Activated T-helper 9 cell treated with anti-CD3 and anti-CD28 coated beads, Interleukin-2, amount 50 U/mL, for 16 hours (primary cell): Measurements from ENCODE around the gene ATP11B.

Source experiments
- DNase-seq: peaks from one replicate; pipeline ENCODE4 v3.0.0-alpha.2; 2020; ENCODE audit warnings: low read depth

Gene ATP11B

DNA sequence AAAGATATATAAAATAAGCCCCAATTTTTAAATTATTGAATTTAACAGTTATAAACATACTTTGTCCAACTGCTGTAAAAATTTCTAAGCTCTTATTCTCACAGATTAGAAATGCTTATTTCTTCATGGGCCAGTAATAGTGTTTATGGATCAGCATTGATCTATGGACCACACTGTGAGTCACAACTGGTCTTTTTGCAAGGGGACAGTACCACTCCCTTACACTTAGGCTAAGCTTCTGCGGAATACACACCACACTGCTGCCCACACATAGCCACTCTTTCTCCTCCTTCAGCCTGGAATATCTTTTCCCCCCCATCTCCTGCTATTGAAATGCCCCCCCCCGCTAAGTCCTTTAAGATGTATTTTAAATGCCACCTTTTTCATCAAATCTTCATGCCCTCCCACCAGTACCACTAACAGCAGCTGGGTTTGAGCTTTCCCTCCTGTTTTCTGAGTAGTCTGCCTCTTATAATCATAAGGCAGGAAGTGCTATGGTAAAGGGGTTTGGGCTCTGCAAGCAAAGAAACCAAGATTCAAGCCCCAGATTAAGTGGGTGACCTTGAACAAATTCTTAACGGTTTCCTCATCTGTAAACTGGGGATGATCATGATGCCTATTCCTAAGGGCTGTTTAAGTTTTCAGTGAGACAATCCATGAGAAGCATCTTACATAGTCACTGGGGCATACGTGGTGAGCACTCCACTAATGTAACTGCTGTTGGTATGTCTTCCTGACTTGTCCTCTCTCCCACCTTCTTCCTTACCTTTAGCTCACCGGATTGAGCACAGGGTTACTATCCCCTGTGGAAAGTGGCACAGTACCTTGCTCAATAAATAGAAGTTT is 117.9 kb downstream of the ATP11B start:
- no peak for DNase-seq

GRCh38 chr3:182911782-182912111 is 118.4 kb downstream of the ATP11B start:
- no peak for DNase-seq

- no peak for DNase-seq
Observed at GRCh38 chr3:182912474-182912873, 119.2 kb downstream of the ATP11B start.

DNA sequence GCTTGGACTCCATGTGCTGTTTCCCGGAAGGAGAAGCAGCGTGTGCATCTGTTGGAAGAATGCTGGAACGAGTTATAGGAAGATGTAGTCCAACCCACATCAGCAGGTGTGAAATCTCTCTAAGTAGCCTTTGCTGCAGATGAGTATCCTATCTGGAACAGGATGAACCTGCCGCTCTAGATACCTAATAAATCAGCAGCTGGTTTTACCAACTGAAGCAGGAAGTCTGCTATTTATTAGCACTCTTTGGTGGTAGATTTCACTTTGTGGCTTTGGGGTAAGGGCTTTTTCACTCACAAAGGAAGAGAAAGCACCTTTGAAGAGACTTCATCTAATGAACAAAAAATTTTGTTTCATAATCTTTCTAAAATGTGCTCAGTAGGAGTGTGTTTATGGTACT is 120.6 kb downstream of the ATP11B start:
- no peak for DNase-seq

GRCh38 chr3:182914341-182914740 is 121.0 kb downstream of the ATP11B start:
- no peak for DNase-seq

DNA sequence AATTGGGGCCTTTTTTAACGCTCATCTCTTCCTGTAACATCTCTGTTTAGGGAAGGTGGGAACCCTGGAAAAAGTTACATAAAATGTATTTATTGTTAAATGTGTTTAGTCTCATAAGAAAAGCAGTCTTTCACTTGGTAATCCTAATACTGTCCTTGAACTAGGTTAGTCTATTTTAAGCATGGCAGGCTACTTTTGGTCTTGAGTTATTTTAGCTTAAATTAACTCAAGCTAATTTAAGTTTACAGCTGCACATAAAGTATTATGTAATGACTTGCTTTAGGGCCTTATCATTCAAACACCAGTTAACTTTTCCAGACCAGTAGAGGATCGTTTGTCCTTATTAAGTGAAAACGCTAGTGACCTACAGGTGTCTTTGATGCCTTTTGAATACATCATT is 123.8 kb downstream of the ATP11B start:
- DNase-seq: no peak

DNA sequence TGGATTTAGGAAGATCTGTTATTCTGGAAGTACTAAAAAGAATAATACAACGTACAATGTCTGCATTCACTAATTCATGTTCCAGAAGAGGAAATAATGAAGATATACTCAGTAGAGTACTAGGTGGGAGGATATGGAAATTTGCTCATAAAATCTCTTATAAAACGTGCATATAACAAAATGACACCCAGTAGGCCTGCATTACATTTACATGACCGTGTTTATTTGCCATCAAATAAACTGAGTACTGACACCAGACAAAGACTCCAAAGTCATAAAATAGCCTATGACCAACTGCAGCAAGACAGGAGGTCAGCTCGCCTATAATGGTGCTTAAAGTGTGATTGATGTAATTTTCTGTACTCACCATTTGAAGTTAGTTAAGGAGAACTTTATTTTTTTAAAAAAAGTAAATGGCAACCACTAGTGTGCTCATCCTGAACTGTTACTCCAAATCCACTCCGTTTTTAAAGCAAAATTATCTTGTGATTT is 126.6 kb downstream of the ATP11B start:
- no peak for DNase-seq

DNA sequence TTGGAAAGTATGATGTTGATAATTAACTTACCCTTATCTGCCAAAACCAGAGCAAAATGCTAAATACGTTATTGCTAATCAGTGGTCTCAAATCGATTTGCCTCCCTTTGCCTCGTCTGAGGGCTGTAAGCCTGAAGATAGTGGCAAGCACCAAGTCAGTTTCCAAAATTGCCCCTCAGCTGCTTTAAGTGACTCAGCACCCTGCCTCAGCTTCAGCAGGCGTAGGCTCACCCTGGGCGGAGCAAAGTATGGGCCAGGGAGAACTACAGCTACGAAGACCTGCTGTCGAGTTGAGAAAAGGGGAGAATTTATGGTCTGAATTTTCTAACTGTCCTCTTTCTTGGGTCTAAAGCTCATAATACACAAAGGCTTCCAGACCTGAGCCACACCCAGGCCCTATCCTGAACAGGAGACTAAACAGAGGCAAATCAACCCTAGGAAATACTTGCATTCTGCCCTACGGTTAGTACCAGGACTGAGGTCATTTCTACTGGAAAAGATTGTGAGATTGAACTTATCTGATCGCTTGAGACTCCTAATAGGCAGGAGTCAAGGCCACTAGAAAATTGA is 127.3 kb downstream of the ATP11B start:
- DNase-seq: no peak

- DNase-seq: no peak
Observed at GRCh38 chr3:182921665-182922355, 128.5 kb downstream of the ATP11B start.

DNA sequence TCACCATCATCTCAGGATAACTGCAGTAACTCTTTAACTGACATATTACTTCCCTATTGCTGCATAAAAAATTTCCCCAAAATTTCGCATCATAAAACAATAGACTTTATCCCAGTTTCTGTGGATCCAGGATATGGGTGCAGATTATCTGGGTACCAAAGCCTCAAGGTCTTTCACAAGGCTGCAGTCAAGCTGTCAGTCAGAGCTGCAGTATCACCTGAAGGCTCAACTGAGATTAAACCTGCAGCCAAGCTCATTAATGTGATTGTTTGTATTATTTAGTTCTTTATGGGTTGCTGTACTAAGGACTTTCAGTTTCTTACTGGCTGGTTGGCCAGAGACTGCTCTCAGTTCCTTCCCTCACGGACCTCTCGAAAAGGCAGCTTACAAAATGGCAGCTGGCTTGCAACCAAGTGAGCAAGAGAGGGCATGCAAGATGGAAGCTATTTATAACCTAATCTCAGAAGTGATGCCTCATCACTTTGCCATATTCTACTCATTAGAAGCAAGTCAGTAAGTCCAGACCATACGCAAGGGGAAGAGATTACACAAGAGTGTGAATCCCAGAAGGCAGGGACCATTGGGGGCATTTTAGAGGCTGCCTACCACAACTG is 132.1 kb downstream of the ATP11B start:
- DNase-seq: no peak

- DNase-seq: no peak
Observed at GRCh38 chr3:182925944-182926337, 132.6 kb downstream of the ATP11B start.

- DNase-seq: no peak
Observed at GRCh38 chr3:182935803-182936202, 142.5 kb downstream of the ATP11B start.

DNA sequence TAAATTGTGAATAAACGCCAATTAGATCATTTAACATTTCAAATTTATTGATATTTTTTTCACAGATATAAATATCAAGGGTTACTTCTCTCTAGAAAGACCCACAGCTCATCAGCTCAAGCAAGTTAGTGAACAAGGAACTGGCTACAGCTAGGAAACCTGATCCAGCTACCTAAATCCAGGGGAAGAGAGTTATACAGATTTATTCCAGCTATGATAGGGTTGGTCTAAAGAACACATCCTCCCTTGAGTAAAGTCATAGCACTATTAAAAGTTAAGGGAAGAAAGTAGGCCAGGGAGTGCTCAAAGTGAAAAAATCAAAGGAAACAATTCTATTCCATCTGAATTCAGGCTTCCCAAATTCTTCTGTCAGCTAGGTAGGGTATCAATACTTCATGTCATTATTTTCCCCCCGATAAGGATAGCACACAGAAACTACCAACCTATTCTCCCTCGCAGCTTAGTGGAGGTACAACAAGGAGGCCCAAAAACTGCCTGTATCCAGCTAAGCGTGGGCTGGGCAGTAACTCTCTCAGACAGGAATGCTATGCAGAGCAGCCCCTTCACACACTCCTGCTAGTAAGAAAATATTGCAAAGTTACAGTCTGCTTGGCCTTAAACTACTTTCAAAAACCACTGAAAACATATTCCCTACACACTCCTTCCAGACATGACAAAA is 143.1 kb downstream of the ATP11B start:
- DNase-seq: no peak

DNA sequence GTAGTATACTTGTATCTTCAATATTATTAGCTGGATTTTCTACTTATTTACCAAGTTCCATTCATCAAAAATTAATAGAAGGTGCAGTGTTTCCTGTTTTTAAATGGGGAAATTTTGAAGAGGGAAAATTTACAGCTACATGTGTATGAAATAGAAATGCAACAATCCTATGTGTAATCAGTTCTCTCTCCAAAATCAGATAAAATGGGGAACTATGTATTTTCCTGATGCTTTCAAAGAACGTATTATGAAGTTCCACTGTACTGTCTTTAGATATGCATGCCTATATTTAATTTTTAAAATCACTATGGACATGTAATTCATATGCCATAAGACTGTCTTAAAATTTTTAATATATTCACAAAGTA is 143.6 kb downstream of the ATP11B start:
- DNase-seq: no peak

DNA sequence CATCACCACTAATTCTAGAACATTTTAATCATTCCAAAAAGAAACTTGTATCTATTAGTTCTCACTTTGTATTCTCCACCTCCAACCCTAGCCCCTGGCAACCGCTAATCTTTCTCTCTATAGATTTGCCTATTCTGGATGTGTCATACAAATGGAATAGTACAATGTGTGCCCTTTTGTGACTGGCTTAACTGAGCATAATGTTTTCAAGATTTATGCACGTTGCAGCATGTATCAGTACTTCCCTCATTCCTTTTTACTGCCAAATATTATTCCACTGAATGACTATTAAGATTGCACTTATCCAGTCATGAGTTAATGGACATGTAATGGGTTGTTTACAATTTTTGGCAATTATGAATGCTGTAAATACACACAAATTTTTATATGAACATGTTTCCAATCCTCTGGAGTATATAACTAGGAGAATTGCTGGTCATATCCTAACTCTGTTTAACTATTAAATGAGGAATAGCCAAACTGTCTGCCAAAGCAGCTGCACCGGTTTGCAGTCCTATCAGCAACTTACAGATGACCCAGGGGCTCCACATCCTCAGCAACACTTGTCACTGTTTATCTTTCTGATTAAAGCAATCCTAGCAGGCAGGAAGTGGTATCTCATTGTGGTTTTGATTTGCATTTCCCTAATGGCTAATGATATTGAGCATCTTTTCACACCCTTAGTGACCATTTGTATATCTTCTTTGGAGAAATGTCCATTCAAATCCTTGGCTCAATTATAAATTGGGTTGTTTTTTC is 144.2 kb downstream of the ATP11B start:
- no peak for DNase-seq

DNA sequence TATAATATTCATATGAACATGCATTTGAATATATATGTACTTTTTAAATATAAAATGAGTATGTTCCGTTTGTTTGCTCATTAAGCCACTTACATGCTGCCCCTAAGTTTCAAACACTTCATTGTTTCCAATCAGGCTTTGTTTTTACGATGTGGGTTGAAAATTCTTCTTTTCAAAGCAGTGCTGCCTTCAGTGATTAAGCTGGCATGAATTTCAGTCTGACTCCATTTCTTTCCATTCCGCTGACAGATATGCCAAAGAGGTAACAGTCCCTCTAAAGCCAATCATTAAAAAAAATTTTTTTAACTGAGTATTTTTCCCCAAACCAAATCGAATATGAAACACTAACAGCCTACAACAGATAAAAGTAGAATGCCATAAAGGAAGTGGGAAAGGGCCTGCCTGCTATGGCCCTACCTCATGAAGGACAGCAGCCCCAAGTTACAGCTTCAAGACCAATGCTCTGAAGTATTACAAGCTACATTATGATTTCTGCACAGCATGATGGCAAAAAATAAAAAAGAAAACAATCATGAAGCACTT is 147.0 kb downstream of the ATP11B start:
- no peak for DNase-seq

DNA sequence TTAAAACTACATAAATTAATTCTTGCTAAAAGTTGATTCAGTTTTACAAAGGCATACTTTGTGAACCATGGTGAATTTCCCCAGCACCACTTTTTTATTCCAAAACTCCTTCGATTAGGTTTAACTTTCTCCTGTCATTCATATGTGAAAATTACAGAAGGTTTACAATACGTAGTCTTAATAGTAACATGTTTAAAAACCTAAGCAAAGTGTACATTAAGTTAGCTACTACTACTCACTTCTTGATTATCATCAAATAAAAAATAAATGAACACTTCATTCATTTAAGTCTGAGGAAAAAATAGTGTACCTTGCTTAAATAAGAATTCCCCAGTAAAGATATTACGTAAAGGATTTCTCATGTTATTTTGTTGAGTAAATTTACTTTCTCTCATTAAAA is 148.4 kb downstream of the ATP11B start:
- no peak for DNase-seq

DNA sequence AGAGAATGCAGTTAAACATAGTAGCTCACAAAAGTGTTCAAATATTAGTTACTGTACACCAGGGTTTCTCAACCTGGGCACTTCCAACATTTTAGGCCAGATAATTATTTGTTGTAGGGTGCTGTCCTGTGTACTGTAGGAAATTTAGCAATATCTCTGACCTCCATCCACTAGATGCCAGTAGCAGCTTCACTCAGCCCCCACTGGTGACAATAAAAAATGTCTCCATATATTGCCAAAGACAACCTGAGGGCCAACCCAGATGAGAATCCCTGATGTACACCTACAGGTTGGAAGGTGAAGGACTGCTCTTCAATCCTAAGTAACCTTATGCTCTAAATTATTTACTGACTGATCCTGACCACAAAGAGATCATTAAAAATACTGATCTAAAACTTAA is 154.6 kb downstream of the ATP11B start:
- DNase-seq: no peak

DNA sequence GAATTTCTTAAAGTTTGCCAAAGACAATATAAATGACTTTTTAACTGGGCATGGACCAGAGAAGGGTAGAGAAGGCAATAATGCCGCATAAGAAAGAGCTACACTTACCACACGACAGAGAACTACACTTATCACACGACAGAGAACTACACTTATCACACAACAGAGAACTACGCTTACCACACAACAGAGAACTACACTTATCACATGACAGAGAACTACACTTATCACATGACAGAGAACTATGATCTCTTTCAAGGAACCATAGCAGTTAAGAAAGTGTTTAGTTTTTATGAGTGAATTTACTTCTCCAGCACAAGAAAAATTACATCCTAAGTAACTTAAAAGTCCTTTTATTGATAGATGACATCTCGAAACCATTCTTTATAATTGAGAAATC is 155.0 kb downstream of the ATP11B start:
- DNase-seq: no peak

DNA sequence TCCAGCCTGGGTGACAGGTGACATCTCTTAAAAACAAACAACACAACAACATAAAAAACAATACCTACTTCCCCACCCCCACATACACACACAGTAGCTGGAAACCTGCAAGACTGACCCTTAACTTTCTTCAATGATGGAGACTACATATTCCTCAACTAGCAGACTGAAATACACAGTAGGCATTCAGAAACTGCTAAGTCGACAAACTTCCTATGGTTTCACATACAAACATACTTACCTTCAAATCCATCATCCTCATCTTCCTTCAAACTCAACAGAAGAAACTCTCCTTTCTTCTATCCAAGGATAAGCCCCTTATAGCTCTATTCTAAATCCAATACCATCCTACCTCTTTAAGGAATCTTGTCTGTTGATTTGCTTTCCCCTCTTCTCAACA is 156.4 kb downstream of the ATP11B start:
- no peak for DNase-seq

GRCh38 chr3:182954553-182955235 is 161.4 kb downstream of the ATP11B start:
- DNase-seq: no peak
